Endothelial cell of umbilical vein (primary cell): Measurements from ENCODE around the gene IGHMBP2.

Experiments
- EZH2 ChIP-seq: IDR thresholded peaks from 2 replicates; pipeline ENCODE4 v1.6.1; 2012; ENCODE audit warnings: borderline replicate concordance, low read depth, mild to moderate bottlenecking, moderate library complexity, low read length, inconsistent platforms; ENCODE audit not compliant: severe bottlenecking
- FOS ChIP-seq: IDR thresholded peaks from 2 replicates; pipeline ENCODE4 v1.6.1; 2011; ENCODE audit warnings: mild to moderate bottlenecking, low read length, moderate library complexity, borderline replicate concordance; ENCODE audit not compliant: insufficient read depth
- POLR2A ChIP-seq: IDR thresholded peaks from 2 replicates; pipeline ENCODE4 v1.6.1; 2012; ENCODE audit warnings: low read depth, mild to moderate bottlenecking, control low read depth, low read length
- POLR2AphosphoS5 ChIP-seq: IDR thresholded peaks from 2 replicates; pipeline ENCODE4 v1.6.1; 2012; ENCODE audit warnings: low read depth, mild to moderate bottlenecking, control low read depth, low read length, moderate library complexity; ENCODE audit not compliant: insufficient read depth
- TF ChIP-seq, protein P1 (sequence below): IDR thresholded peaks from 2 replicates; pipeline ENCODE4 v1.6.1; 2011; ENCODE audit not compliant: insufficient read depth, insufficient read length
- TF ChIP-seq, protein P2 (sequence below), 2 donors: IDR thresholded peaks; 1 replicate in 1 of 2; 2 replicates in 1 of 2; pipeline ENCODE4 v1.5.1; 2011; ENCODE audit warnings: low read length in 2 of 2, mild to moderate bottlenecking in 2 of 2, moderate library complexity in 2 of 2, control low read depth in 1 of 2, inconsistent platforms in 1 of 2, low read depth in 1 of 2; ENCODE audit not compliant: insufficient read depth in 1 of 2; ENCODE audit errors: extremely low read depth in 1 of 2

DNA sequence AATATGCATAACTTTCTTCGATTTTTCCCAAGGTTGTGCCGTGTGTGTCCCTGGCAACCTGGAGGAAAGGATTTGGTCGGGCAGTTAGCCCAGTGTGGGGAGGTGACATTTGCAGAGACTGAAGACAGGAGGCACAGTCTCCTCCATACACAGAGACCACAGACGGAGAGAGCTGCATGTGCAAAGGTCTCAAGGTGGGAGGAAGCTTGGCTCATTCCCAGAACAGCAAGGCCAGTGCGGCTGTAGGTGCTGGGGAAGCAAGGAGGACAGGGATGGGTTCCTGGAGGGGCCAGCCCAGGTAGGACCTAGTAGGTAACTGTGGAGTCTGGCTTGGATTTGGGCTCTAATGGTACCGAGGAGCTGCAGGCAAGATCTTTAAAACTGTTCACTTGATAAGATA lies 41.3 kb upstream of the IGHMBP2 start:
- TF ChIP-seq, protein P1, sequence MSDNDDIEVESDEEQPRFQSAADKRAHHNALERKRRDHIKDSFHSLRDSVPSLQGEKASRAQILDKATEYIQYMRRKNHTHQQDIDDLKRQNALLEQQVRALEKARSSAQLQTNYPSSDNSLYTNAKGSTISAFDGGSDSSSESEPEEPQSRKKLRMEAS: no peak
- TF ChIP-seq EZH2 (no peak), POLR2A (no peak), POLR2AphosphoS5 (no peak), FOS (no peak)
- TF ChIP-seq, protein P2, sequence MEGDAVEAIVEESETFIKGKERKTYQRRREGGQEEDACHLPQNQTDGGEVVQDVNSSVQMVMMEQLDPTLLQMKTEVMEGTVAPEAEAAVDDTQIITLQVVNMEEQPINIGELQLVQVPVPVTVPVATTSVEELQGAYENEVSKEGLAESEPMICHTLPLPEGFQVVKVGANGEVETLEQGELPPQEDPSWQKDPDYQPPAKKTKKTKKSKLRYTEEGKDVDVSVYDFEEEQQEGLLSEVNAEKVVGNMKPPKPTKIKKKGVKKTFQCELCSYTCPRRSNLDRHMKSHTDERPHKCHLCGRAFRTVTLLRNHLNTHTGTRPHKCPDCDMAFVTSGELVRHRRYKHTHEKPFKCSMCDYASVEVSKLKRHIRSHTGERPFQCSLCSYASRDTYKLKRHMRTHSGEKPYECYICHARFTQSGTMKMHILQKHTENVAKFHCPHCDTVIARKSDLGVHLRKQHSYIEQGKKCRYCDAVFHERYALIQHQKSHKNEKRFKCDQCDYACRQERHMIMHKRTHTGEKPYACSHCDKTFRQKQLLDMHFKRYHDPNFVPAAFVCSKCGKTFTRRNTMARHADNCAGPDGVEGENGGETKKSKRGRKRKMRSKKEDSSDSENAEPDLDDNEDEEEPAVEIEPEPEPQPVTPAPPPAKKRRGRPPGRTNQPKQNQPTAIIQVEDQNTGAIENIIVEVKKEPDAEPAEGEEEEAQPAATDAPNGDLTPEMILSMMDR (IDR thresholded peaks at IDR 0.05; ENCODE audit: extremely low read depth in 1 of 2, insufficient read depth in 1 of 2, low read depth in 1 of 2, low read length in 2 of 2): no peak
